RKO (cell line): Measurements from ENCODE around the gene COLEC11.

Source experiments
- DNase-seq: peaks from one replicate; pipeline ENCODE4 v3.0.0-alpha.2; 2016; ENCODE audit warnings: low spot score

The COLEC11 gene

DNA sequence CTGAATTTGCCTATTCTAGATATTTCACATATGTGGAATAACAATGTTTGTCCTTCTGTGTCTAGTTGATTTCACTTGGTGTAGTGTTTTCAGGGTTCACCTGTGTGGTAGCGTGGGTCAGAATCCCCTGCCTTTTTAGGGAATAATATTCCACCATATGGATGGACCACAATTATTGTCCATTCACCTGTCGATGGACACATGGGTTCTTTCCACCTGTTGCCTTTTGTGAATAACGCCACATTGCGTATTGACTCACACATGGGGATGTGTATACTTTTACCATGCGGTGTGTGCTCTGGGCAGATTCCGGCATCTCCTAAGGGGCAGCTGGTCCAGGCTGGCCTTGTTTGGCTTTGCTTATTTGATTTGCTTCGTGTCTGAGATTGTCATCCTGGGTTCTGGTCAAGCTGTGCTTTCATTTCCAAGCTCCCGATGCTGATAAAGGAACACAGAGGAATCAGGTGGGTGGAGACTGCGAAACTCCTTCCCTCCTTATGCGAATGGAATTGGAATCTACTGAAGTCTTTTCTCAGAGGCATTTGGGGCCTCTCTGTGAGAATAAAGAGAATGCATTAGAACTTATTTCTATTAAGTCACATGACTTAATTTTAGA, 44.2 kb downstream of the COLEC11 start:
- no peak for DNase-seq

DNA sequence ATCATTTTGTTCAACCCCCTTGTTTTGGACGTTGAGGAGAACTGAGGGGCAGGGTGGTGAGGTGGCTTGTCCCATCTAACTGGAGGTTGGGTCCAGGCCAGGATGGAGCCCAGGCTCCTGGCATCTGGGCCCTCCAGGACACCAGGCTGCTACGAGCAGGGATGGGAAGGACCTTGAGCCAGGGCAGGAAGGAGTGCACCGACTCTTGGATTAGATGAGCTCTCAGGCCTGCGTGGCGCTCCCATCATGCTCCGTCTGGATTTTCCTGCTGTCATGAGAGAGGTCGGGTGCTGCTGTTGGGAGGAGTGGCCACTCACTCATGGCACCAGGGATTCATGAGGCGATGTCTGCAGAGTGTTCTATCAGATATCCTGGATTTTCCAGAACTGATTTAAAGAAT, 44.7 kb downstream of the COLEC11 start:
- no peak for DNase-seq

DNA sequence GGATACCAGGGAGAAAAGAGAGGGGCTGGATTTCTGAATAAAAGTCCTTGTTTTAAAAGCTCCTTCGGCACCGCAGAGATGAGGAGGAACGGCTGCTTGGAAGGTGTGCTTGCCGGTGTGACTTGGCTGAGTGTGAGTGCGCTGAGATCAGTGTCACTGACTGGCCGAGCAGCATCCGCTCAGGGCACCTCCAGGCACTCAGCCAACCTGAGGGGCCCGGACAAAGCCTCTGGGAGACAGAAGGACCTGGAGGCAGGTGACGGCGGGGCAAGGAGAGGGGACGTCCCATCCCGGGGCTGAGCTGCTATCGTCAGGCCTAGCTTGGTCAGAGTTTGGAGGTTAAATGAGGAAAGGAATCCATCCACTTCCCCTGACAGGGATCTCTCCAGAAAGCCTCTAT, 46.3 kb downstream of the COLEC11 start:
- no peak for DNase-seq

DNA sequence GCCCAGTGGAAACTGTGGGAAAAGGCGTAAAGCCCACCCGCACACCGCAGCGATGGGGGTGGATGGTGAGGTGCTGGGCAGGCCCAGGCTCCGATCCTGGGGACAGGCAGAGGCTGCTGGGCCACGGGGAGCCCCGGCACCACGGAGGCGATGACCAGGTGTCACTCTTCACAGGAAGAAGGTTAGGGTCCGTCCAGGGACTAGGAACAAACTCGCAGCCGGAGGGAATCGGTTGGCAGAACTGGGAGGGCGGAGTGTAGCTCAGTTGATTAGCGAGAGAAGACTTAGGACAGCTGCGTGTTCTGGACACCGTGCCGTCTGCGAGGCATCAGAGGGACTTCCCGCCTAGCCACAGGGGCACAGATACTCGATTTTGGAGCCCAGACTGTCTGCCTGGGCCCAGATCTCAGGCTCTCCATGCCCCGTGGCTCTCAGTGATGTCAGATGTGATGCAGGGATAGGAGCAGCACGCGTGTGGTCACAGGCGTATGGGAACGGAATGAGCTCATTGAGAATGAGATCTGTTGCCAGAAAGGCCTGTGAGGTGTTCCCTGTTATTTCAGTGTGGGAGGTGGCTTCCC, 47.0 kb downstream of the COLEC11 start:
- no peak for DNase-seq

DNA sequence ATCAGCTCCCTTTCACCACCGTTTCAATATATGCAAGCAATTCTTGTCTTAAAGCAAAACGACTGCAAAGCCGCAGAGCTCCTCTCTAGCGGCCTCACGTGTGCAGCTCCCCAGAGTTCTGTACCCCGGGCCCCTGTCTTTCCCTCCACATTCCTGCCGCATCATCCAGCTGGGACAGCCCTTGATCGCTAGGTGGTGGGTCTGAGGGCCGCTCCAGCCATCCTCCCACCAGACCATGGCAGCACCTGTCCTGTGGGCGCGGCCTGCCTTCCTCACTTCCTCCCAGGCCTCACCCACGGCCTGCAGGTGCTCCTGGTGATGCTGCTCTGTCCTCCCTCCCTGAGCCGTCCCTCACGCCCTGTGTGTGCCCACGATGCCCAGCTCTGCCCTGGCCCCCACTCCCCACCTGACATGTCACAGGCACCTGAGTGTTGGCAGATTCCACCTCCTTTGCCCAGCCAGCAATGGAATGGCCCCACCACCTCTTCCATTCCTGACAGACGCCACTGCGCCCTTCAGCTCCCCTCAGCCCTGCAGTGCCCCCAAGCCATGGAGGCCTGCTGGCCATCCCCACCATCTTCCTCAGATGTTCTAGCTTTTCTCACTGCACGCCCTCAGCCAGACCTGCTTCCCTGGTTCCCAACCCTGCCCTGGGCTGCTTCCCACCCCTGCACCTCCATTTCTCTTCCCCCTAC, 47.8 kb downstream of the COLEC11 start:
- no peak for DNase-seq

DNA sequence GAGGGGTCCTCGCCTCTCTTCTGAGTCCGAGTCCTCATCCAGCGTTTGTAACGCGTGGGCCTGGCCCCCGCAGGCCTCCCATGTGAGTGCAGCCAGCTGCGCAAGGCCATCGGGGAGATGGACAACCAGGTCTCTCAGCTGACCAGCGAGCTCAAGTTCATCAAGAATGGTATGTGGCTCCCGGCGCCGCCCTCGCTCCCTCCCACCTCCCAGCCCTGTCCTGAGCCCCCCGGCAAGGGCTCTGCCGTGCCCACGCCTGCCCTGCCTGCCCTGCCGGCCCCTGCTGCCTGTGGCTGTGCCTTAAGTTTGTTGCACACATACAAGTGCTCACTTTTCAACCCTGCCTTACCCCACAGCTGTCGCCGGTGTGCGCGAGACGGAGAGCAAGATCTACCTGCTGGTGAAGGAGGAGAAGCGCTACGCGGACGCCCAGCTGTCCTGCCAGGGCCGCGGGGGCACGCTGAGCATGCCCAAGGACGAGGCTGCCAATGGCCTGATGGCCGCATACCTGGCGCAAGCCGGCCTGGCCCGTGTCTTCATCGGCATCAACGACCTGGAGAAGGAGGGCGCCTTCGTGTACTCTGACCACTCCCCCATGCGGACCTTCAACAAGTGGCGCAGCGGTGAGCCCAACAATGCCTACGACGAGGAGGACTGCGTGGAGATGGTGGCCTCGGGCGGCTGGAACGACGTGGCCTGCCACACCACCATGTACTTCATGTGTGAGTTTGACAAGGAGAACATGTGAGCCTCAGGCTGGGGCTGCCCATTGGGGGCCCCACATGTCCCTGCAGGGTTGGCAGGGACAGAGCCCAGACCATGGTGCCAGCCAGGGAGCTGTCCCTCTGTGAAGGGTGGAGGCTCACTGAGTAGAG, 48.7 kb downstream of the COLEC11 start:
- DNase-seq = no peak

DNA sequence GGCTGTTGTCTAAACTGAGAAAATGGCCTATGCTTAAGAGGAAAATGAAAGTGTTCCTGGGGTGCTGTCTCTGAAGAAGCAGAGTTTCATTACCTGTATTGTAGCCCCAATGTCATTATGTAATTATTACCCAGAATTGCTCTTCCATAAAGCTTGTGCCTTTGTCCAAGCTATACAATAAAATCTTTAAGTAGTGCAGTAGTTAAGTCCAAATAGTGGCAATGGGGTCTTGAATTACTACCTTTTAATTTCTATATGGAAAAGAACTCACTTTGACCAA, 49.3 kb downstream of the COLEC11 start:
- DNase-seq = no peak

DNA sequence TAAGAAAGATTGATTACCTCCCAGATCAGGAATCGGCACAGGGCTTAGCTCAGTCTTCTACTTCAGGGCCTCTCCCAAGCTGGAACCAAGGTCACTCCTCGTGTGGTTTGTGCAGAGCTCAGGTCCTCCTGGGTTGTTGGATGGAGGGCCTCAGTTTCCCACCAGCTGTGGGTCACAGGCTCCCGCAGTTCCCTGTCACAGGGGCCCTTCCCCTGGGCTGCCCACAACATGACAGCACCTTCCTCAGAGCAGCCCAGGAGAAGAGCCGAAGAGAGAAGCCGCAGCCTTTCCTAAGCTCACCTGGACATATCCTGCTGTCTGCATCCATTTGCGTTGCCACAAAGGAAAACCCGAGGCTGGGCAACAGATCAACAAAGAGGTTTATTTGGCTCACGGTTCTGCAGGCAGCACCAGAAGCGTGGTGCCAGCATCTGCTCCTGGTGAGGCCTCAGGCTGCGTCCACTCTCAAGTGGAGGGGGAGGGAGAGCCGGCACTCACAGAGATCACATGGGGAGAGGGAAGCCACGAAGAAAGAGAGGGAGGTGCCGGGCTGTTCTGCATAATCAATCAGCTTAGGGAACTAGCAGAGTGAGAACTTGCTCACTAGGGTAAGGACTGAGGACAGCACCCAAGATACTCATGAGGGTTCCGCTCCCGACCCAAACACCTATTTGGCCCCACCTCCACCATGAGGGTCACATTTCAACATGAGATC, 50.1 kb downstream of the COLEC11 start:
- DNase-seq = no peak

DNA sequence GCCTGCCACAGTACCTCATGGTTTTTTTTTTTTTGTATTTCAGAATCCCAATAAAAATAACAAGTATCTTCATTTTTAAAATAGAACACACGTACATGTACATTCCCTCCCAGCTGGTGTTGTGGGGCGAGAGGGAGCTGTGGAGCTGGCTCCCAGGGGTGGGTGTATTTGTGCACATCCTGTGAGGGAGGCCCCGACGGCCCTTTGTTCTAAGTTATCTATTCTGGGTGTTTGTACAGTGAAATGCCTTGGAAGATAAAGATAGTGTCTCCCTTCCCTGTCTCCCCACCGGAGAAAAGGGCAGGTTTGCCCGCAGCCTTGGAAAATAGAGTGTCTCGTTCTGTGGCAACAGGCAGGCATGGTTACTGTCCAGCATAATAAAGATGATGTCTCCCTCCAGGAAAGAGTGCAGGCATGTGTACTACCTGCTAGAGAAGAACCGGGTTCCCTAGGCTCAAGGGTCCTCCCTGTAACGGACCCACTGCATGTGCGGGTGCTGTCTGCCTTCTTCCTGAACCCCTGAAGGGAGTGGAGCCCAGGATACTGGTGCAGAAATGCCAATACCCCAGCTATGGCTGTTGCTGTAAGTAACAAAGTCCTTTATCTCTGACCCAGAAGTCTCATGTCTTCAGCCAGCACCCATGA, 51.0 kb downstream of the COLEC11 start:
- DNase-seq = no peak

DNA sequence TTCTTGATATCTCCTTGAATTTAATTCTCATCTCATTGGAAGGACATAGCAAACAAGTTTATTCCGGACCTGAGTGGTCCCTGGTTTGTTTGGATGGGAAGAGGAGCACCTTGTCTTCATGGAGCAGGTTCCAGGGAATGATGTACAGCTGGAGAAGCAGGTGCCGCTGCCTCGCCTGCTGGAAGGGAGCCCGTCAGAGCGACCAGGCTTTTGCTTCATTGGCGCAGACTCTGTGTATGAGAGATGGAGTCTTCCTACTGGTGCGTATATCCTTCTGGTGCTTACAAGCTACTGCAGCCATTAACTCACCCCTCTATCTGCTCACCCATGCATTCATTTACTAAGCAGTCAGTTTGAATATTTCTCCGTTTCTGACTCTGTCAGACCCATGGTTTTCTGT, 51.5 kb downstream of the COLEC11 start:
- no peak for DNase-seq

DNA sequence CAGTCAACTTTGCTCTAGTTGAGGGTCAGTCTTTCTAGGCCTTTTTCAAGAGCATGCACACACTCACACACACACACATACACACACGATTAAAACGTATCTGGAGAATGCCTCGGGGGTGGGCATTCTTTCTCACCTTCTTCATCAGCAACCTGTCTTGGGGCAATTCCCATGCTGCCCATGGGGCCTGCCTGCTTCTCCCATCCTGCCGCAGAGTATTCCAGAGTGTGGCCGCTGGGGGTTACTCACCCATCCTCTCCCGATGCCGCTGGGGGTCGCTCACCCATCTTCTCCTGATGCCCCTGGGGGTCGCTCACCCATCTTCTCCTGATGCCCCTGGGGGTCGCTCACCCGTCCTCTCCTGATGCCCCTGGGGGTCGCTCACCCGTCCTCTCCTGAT, 52.3 kb downstream of the COLEC11 start:
- DNase-seq = no peak

DNA sequence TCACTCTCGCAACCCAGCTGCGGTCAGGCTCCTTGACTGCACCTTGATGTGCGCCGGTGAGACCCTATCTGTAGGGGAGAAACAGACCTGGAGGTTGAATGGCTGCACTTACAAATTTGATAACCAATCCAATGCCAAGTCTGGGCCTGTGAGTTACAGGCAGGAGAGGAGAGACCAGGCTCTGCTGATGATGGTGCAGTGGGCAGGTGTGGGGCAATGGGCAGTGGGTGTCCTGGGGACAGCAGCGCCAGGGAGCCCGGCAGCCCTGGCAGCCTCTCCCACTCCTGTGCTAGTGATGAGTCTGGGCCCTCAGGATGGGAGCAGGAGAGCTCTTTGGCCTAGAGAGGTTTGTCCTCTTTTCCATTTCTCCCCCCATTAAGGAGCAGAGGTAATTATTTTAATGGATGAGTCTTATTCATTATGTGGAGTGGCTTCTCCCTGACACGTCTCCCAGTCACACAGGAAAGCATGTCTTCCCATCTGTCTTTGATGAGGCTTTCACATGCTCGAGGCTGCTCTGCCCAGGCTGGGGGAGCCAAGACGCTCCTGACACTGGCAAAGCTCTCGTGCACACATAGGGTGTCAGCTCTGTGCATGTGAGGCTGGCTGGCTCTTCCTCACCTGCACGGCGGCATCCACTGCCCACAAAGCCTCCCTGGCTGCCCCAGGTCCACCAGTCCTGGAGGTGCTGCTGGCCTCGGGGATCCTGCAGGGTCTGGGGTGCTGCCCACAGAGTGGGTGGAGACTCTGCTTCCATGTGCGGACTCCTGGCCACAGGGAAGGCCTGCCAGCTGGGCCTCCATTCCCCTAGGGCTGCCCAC, 53.1 kb downstream of the COLEC11 start:
- DNase-seq = no peak

DNA sequence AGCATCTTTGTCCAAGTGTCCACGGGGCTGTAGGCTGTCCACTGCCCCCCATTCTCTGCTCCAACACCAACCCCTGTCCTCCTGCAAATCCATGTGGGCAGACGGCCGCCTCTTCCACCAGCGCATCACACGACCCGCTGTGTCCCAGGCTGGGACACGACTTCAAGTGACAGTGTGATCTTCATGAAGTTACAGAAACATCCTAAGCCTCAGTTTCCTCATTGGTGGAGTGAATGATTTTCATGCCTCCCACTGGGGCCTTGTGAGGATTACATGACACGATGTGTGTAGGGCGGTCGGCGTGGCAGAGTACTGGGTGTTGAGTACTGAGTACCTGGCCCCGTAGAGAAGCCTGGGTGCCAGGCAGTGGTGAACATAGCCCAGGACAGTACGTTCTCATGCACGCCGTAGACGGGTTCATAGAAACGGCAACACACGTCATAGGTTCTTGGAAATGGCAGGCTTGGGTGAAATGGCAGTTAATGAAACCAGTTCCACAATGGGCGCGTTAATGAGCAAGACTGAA, 53.8 kb downstream of the COLEC11 start:
- no peak for DNase-seq

DNA sequence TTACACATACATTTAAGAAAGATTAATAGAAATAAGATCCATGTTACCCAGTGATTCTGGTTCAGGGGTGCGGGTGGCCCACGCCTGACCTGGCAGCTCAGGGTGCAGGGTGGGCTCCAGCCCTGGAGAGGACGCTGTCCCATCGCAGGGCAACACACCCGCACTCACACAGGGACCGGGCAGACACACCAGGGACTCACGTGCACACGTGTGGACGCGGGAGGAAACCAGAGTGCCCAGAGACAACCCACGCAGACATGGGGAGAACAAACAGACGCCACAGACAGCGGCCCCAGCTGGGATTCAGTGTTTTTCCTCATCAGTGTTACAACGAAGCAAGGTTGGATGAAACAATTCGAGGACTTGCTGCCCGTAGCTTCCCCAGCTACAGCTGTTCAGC, 54.7 kb downstream of the COLEC11 start:
- no peak for DNase-seq

DNA sequence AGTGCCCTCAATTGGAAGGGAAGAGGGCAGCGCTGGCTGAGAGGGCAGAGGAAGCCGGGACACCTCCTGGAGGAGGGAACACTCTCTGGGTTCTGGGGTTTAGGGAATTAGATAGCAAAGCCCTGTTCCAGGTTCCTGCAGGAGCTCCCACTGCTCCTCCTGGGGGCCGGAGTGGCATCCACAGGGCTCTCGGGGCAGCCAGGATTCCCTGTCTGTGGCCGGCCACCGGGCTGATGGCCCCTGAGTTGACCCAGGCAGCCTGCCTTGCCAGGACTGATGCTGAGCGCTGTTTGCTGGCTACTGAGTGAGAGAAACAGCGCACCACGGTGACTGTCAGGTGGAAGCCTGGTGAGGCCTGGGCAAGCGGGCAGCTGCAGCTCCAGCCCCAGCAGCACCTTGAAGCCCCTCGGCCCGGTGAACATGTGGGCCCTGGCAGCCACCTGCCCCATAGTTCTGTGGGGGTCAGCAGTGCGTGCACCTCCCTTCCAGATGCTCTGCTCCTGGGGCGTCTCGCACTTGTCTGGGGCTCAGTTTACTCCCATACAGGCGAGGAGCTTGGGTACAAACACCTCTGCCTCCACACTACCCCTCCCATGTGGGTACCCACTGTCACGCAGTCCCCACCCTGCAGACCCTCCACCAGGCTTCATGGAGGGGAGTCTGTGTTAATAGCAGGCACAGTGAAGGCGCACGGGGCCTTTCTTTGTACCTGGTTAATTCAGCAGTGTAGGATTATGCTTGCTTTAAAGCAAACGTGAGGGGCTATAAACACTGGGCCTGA, 55.4 kb downstream of the COLEC11 start:
- DNase-seq = no peak

DNA sequence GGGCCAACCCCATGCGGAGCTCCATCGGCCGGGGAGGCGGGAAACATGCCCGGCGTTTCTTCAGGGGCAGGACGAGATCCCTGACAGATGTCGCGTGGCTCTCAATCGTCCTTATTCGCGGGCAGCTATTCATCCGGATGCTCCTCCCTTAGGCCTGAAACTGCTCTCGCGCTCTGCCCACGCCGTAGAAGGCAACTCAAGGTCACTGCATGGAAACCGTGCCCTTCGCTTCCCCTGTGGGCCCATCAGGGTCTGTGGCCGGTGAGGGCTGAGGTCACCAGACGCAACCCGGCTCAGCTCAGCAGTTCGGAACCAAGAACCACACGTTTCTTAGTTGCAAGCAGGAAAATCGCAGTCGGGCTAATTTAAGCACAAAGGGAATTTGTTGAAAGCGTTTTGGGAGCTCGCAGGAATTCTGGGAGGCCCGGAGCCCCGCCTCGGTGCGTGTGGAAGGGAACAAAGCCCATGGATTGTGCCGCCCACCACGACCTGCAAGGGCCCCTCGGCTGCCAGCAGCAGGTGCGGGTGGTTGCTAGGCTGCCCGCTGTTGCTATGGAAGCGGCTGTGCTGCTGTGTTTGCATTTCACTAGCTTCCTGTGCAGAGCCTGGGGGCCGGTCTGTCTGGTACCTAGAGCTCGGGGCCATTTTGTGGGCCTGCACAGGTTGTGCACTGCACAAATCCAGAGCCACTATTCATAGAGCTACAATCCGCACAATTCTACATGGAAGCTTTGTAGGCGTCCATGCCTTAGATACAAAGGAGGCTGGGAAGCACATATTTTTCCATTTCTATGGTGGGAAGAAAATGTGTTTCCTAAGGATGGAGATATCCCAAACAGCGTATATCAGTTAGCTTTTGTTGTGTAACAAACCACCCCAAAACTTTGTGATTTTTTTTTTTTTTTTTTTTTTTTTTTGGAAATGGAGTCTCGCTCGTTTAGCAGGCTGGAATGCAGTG, 57.1 kb downstream of the COLEC11 start:
- no peak for DNase-seq

DNA sequence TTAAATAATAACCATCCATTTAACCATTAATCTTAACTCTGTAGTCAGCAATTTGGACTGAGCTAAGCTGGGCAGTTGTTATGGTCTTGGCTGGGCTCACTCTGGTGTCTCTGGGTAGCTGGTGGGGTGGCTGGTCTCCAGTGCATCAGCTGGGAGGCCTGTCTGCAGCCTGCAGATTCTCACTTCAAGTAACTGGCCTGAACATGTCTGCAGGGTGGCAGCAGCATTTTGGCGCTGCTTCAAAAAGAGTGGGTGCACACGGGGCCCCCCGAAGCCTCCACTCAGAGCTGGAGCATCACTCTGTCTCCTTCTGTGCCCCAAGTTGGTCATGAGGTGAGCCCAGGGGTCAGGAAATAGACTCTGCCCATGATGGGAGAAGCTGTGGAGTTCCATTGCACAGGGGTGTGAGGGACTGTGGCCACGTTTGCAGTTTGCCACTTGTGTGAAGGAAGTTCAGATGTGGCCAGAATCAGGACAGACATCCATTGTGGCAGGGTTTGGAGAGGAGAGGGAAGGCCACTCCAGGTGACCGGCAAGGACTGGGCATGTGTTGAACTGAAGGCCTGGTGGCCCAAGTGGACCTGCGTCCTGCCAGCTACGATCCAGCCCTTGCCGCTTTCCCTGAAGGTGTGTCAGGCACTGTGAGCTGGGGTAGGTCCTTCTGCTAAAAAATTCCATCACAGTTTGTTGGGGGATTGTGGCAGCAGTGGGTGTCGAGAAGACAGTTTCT, 58.1 kb downstream of the COLEC11 start:
- no peak for DNase-seq

DNA sequence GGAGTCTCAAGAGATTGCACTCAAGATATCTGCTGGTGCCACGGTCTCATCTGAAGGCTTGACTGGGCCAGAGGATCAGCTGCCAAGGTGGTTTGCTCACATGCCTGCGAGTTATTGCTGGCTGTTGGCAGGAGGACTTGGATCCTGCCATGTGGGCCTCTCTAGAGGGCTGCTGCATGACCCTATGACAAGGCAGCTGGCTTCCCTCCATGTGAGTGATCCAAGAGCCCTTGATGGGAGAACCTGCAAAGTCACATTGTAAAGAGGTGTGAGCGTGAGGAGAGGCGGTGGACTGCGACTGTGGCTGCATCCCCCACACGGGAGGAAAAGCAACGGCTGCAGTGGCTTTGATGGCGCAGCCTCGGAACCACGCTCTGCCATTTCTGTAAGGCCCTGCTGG, 59.1 kb downstream of the COLEC11 start:
- DNase-seq = no peak
